ENCODE data around the gene NXN.

- TF ChIP-seq, protein P1, sequence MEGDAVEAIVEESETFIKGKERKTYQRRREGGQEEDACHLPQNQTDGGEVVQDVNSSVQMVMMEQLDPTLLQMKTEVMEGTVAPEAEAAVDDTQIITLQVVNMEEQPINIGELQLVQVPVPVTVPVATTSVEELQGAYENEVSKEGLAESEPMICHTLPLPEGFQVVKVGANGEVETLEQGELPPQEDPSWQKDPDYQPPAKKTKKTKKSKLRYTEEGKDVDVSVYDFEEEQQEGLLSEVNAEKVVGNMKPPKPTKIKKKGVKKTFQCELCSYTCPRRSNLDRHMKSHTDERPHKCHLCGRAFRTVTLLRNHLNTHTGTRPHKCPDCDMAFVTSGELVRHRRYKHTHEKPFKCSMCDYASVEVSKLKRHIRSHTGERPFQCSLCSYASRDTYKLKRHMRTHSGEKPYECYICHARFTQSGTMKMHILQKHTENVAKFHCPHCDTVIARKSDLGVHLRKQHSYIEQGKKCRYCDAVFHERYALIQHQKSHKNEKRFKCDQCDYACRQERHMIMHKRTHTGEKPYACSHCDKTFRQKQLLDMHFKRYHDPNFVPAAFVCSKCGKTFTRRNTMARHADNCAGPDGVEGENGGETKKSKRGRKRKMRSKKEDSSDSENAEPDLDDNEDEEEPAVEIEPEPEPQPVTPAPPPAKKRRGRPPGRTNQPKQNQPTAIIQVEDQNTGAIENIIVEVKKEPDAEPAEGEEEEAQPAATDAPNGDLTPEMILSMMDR (conservative IDR thresholded peaks at IDR 0.05; ENCODE audit: low read depth, low read length), result no peak
- no peak for TF ChIP-seq EZH2 (IDR thresholded peaks at IDR 0.05; ENCODE audit: low read length, unreplicated experiment)
Measured at GRCh38 chr17:760371-760770, 219.2 kb downstream of the NXN start.
